Central memory CD4-positive, alpha-beta T cell (primary cell): ENCODE data around the gene SSBP2.
"Not testable (repeated sequence)": the region's sequence is repeated elsewhere in the genome, so short reads cannot be mapped to it uniquely, and the experiment has no call there.

Experiments used
- DNase-seq: peaks from one replicate; pipeline ENCODE4 v3.0.0; 2022

SSBP2 gene

GRCh38 chr5:81650987-81651386 lies 99.9 kb downstream of the SSBP2 start:
- no peak for DNase-seq

GRCh38 chr5:81646469-81646995 lies 104.4 kb downstream of the SSBP2 start:
- no peak for DNase-seq

GRCh38 chr5:81642210-81642609 lies 108.7 kb downstream of the SSBP2 start:
- DNase-seq, result no peak

GRCh38 chr5:81639556-81639955 lies 111.3 kb downstream of the SSBP2 start:
- DNase-seq, result no peak

- DNase-seq, result no peak
Observed at GRCh38 chr5:81638471-81638870, 112.4 kb downstream of the SSBP2 start.

- no peak for DNase-seq
Observed at GRCh38 chr5:81633891-81634290, 117.0 kb downstream of the SSBP2 start.

- no peak for DNase-seq
Observed at GRCh38 chr5:81633471-81633870, 117.4 kb downstream of the SSBP2 start.

- DNase-seq, result no peak
Observed at GRCh38 chr5:81632679-81633078, 118.2 kb downstream of the SSBP2 start.

- DNase-seq, result no peak
Observed at GRCh38 chr5:81631621-81632020, 119.3 kb downstream of the SSBP2 start.

GRCh38 chr5:81631124-81631523 lies 119.8 kb downstream of the SSBP2 start:
- peak; percentile 59 for DNase-seq

- DNase-seq, result peak; percentile 0
Observed at GRCh38 chr5:81630684-81631083, 120.2 kb downstream of the SSBP2 start.

GRCh38 chr5:81629986-81630385 lies 120.9 kb downstream of the SSBP2 start:
- no peak for DNase-seq

GRCh38 chr5:81628061-81628460 lies 122.8 kb downstream of the SSBP2 start:
- not testable (repeated sequence) for DNase-seq

GRCh38 chr5:81626524-81626923 lies 124.4 kb downstream of the SSBP2 start:
- no peak for DNase-seq

- DNase-seq, result no peak
Observed at GRCh38 chr5:81609810-81610375, 141.0 kb downstream of the SSBP2 start.

- no peak for DNase-seq
Observed at GRCh38 chr5:81608976-81609375, 141.9 kb downstream of the SSBP2 start.

GRCh38 chr5:81607693-81608092 lies 143.2 kb downstream of the SSBP2 start:
- no peak for DNase-seq

GRCh38 chr5:81606150-81606549 lies 144.7 kb downstream of the SSBP2 start:
- no peak for DNase-seq

- DNase-seq, result no peak
Observed at GRCh38 chr5:81605299-81605698, 145.6 kb downstream of the SSBP2 start.

- DNase-seq, result no peak
Observed at GRCh38 chr5:81604193-81604592, 146.7 kb downstream of the SSBP2 start.

- DNase-seq, result no peak
Observed at GRCh38 chr5:81601919-81602318, 149.0 kb downstream of the SSBP2 start.

GRCh38 chr5:81592085-81592484 lies 158.8 kb downstream of the SSBP2 start:
- DNase-seq, result not testable (repeated sequence)

- DNase-seq, result no peak
Observed at GRCh38 chr5:81590498-81591384, 160.2 kb downstream of the SSBP2 start.

GRCh38 chr5:81579262-81579924 lies 171.5 kb downstream of the SSBP2 start:
- DNase-seq, result no peak
